SHP77 (cell line): ENCODE results near the gene PLIN3.
"Not testable (repeated sequence)": the region's sequence is repeated elsewhere in the genome, so short reads cannot be mapped to it uniquely, and the experiment has no call there.

Experiments
- DNase-seq, 2 experiments: peaks; one replicate each; lab custom pipeline; 2025; lab: John Stamatoyannopoulos, UW

Gene PLIN3, protein sequence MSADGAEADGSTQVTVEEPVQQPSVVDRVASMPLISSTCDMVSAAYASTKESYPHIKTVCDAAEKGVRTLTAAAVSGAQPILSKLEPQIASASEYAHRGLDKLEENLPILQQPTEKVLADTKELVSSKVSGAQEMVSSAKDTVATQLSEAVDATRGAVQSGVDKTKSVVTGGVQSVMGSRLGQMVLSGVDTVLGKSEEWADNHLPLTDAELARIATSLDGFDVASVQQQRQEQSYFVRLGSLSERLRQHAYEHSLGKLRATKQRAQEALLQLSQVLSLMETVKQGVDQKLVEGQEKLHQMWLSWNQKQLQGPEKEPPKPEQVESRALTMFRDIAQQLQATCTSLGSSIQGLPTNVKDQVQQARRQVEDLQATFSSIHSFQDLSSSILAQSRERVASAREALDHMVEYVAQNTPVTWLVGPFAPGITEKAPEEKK

DNA sequence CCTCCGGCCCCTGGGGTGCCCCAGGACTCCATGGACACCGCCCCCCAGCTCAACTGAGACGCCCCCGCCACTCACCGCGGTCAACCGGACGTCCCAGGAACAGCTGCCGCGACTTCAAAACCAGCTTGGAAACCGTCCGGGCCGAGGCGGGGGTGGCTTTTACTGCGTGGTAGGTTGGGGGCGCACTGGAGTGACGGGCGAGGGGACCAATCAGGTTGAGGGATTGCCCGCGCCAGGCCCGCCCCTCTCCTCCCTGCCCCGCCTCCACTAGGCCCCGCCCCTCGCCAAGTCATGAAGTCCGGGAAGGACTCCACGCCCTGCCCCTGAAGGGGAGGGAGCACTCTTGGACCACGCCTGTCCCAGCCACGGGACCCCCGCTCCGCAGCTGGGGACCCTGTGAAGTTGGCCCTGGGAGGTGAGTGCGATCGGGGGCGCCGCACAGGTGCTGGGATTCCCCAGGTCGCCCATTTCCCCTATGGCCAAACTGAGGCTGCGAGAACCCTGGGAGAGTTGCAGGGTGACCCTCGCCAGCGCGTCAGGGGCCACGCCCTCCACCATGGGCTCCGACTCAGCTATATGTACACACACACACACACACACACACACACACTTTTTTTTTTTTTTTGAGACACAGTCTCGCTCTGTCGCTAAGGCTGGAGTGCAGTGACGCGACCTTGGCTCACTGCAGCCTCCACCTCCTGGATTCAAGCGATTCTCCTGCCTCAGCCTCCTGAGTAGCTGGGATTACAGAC lies at the start of gene PLIN3:
PLIN3 (minus strand) TSS at position 134 of the 752 bp plus-strand sequence. CDS start 6,273 bp downstream, outside the sequence.
- DNase-seq, result peak; percentile 14 to 65

DNA sequence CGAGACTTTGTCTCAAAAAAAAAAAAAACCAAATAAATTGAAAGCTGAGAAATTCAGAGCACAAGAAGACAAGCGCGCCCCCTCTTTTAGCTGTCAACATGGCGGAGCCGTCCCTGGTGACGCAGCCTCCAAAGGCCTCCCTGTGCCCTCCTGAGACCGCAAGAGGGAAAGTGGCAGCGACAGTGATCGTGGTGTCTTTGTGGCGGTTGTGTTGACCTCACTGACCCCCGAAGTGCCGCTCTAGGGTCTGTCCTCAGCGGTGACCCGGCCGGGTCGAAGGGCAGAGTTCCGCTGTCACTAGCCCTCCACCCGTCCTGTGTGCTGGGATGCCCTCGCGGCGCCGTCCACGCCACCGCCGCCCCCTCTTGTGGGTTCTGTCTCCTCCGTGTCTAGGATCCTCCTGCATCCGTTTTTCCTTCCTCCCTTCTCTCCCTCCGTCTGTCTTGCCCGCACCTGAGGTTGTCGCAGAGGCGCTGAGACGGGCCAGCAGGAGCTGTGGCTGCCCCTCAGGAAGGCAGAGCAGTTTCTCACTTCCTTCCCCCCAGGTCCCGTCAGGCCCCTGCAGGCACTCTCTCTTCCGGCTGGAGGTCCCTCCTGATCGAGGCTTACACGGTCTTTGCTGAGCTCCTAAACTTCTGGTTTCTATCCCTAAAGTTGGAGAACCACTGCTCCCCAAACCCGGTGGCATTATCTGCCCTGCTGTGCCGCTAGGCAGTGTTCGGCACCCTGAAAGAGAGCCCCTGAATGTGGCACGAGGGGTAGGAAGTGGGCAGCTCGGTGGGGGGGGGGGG lies 49.0 kb upstream of the PLIN3 start:
- no peak for DNase-seq

DNA sequence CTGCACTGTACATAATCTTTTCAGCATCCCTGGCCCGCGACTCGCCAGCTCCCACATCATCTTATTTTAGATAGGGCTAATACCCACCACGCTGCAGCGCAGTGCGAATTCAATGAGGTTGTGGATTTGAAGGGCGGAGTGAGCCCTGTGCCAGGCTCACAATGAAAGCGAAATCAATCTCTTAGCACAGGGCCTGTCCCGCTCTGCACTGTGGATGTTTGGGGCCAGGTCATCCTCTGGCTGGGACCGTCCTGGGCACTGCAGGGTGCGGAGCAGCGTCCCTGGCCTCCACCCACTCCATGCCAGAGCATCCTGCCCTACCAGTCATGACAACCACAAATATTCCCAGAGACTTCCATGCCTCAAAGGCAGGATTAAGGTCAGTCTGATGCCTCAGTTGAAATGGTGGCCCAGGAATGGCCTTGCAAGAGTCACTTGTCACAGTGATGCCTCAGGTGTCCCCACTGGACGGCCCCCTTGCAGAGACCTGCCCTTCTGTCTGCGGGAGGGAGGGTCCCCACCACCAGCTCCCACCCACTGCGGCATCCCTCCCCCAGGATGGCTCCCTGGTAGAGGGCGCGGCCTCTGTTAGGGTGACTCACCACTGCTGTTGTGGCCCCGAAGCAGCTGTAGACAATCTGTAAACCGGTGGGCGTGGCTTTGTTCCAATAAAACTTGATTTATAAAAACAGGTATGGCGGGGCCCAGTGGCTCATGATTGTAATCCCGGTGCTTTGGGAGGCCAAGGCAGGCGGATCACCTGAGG lies 47.5 kb upstream of the PLIN3 start:
- DNase-seq, result no peak

DNA sequence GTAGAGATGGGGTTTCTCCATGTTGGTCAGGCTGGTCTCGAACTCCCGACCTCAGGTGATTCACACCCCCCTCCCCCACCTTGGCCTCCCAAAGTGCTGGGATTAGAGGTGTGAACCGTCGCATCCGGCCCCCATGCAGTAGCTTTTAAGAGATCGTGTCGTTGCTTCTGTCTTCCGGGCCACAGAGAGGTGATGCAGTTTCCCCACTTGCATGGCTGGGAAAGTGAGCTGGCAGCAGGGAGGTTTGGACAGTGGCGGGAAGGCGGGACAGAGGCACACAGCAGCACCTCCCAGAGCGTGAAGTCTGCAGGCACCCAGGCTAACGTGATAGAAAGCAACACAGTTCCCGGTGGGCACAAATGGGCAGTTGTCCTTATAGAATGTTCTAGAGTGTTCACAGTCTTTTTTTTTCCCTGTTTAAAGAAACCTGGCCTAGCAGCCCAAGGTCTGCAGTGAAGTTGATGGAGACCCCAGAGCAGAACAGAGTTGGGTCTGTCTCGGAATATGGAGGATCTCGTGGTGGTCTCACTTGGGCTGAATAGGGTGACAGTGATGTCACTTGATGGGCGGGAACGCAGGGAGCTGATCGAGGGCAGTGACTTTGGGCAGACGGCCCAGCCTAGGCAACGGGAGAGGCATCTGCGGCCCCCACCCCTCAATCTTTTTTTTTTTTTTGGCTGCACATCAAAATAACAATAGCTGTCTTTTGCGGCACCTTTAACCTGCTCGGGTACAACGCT lies 46.7 kb upstream of the PLIN3 start:
- no peak for DNase-seq

DNA sequence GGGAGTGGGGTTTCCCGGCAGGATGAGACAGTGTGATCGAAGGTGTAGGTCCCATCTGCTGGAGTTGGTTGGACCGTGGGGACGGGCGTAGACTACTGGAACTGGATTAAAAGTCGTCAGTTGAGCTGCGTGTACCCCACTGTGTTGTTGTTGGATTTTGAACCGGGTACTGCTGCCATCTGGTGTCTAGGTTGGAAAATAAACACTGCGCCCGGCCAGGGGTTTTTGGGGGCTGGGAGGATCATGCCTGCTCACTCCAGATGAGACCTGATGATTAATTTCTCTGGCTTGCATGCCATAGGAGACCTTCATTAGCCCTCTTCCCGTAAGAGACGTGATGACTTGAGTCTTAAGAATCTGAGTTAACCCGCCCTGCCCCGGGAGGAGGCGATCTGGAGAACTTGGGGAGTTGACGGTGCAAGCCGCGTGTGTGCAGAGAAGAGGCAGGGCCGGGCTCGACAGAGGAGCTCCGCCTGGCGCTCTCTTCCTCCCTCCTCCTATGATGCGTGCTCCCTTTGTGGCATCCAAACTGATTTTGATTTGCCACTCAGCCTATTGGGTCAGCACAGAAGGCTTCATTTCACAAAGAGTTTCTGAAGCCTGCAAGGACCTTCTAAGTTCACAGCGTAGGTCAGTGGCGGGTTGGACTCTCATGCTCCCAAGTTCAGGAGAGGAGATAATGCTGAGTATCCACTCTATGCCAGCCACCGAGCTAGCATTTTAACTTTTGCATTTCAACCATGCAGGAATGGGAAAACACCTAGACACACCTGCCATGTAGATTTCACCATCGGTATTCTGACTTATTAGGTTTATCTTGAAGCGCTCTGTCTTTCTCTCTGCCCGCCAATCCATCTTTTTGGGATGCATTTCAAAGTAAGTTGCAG lies 44.6 kb upstream of the PLIN3 start:
- no peak for DNase-seq

DNA sequence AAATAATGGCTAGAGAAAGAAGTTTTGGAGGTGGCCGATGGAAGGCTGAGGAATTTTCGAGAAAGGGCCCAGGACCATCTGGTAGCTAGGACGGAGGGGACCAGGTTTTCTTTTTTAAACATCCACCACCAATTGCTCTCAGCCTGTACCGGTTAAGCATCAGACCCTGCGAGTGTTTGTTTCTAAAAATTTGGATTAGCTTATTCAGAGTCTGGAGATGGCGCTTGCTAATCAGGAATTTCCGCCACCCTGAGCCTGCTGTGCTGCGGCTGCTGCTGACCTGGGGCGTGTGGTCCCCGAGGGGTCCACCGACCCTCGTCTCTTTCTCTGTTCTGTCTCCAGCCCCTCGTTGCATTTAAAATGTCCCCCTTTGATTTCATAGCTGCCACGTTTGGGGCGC lies 43.8 kb upstream of the PLIN3 start:
- no peak for DNase-seq

DNA sequence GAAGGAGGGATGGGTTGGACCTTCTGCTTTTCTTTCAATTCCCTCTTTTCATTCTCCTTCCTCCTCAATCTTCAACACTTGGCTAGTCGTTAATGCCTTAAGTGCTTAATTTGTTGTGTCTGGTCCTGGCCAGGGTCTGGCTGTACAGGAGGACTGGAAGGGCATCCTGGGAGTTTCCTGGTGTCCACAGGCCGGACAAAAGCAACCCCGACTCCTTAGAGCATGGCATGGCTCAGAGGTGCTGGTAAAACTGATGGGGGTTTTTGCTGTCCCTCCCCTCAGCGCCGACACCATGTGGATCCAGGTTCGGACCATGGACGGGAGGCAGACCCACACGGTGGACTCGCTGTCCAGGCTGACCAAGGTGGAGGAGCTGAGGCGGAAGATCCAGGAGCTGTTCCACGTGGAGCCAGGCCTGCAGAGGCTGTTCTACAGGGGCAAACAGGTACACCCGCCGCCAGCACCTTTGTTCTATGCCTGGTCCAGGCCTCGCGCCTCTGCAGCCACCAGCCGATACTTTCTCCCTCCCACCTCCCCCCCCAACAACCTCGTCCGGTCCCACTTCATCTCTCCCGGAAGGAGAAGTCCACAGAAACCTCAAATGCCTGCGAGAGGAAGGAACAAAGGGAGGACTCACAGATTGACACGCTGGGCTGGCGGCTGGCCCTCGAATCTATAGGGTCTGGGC lies 43.3 kb upstream of the PLIN3 start:
- no peak for DNase-seq

DNA sequence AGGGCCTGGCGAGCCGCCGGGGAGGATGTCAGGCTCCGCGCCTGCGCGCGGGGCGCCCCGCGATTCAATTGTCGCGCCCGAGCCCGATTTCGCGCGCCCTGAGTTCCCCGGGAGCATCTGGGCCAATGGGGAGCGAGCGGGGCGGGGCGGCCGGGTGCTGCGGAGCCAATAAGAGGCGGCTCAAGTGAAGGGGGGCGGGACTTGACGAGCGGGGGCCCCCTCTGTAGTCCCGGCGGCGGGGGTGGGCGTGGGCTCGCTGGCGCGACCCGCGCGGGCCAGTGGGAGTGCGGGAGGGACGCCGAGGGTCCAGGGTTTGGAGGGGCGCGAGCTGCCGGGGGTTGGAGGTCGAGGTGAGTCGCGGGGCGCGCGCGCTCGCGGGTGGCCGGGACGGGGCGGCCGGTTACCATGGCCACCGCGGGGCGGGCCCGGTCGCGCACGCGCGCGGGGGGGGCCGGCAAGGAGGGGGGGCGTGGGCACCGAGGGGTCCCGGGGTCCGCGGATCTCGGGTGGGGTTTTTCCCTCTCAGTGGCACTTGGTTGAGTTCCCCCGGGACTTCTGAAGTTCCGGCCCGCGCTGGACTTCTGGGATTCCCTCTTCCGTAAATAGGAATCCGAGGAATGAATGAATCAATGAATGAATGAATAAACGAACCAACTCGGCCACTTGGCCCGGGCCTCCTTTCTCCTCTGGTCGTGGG lies 42.6 kb upstream of the PLIN3 start:
- DNase-seq, result peak; percentile 85 to 94

DNA sequence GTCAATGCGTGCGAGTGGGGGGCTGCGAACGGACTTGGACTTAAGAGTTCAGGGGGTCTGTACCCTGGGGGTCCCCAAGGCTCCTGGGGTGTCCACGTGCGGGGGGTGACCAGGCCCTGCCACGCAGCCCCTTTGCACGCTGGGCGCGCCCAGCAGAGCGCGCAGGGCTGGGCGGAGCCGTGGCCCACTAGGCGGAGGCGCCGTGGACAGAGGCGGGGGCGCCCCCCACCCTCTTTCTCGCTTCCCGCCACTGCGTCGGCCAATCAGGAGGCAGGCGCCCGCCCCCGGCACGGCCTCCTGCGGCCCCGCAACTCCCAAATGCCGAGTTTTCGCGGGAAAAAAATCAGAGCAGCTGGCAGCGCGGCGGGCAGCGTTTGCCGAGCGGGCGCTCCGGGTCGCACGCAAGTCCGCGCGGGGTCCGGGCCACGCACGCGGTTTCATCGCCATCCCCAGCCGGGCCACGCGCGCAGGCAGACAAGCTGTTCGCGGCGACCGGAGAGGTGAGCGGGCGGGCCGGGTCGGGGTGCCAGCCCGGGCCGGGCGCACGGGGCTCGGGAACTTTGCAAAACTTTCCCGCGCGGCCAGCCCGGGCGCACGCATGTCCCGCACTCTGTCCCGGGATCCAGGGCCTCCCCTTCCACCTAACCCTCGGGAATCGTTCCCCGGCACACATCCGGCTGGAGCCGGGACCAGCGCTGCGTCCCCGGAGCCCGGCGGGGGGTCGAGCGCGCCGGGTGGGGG lies 41.9 kb upstream of the PLIN3 start, which contains the start of gene UHRF1:
UHRF1 (plus strand) TSS at position 346 of the 741 bp plus-strand sequence. CDS start 1,385 bp downstream, outside the sequence.
- DNase-seq, result peak; percentile 31 to 43

DNA sequence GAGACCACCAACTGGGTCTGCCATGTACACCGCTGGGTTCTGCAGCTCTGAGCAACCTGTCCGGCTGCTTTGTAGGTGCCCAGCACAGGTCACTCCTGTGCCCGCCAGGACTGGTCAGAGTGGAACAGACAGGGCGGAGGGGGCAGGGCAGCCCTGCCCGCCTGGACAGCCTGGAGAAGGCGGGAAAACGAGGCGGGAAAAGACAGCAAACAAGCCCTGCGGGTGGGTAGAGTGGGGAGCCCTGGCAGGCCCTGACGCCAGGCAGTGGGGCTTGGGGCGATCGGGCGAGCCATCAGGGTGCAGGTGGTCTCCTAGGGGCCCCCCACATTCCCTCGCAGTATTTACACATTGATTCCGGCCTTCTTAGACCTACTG lies 41.3 kb upstream of the PLIN3 start:
- no peak for DNase-seq

DNA sequence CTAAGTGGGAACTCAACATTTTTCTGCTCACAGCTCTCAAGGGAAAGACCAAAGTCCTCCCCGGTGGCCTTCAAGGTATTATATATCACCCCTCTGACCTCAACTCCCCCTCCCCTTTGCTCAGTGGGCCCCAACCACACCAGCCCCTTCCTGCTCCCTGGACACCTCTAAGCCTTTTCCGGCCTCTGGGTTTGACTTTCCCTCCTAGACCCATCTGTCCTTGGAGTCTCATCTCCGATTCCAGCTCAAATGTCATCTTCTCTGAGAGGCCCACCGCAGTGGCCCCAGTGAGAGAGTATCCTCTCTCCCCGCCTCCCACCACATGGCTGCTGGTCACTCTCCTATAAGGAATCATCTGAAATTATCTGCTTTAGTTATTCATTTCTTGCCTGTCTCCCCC lies 40.9 kb upstream of the PLIN3 start:
- DNase-seq, result no peak

DNA sequence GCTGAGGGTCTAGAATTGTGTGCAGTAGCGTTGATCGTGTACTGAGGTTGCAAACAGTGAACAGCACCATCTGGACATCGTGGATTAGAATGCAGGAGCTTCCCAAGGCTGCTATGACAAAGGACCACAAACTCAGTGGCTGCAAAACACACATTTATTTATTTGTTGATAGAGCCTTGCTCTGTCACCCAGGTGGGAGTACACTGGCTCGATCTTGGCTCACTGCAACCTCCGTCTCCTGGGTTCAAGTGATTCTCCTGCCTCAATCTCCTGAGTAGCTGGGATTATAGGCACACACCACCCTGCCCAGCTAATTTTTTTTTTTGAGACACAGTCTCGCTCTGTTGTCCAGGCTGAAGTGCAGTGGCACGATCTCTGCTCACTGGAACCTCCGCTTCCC lies 39.5 kb upstream of the PLIN3 start:
- DNase-seq, result no peak

DNA sequence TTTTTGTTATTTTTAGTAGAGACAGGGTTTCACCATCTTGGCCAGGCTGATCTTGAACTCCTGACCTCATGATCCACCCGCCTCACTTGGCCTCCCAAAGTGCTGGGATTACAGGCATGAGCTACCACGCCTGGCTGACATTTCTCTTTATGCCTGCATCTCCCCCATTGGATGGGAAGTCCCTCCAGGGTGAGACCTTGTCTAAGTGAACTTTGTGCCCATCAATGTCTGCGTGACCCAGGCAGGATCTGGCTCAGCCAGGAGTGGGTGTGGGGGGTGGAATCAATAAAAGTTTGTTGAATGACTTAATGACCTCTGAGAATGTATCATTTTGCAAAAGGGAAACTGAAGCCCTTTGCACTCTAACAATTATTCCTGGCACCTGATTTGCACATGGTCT lies 37.0 kb upstream of the PLIN3 start:
- no peak for DNase-seq

DNA sequence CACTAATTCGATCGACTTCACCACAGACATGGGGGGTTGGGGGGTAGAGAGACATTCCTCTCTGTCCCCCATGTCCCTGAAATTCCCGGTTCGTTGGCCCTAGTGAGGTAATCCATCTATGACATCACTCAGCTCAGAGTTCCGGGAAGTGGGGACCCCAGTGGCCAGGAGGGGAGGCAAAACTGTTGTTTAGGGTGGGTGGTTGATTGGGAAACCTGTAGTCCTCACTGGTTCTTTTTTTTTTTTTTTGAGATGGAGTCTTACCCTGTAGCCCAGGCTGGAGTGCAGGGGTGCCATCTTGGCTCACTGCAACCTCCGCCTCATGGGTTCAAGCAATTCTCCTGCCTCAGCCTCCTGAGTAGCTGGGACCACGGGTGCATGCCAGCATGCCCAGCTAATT lies 35.3 kb upstream of the PLIN3 start, which contains the start of gene ARRDC5:
ARRDC5 (minus strand) TSS at position 101 of the 400 bp plus-strand sequence; CDS start at position 30, 71 bp downstream.
- DNase-seq, result no peak

DNA sequence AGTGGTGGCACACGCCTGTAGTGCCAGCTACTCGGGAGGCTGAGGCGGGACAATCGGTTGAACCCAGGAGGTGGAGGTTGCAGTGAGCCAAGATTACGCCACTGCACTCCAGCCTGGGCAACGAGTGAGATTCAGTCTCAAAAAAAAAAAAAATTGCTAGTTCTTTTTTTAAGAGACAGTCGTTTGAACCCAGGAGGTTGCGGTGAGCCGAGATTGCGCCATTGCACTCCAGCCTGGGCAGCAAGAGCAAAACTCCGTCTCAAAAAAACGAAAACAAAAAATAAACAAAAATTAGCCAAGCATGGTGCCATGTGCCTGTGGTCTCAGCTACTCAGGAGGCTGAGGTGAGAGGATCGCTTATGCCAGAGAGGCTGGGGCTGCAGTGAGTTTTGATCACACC lies 33.4 kb upstream of the PLIN3 start:
- not testable (repeated sequence) for DNase-seq

DNA sequence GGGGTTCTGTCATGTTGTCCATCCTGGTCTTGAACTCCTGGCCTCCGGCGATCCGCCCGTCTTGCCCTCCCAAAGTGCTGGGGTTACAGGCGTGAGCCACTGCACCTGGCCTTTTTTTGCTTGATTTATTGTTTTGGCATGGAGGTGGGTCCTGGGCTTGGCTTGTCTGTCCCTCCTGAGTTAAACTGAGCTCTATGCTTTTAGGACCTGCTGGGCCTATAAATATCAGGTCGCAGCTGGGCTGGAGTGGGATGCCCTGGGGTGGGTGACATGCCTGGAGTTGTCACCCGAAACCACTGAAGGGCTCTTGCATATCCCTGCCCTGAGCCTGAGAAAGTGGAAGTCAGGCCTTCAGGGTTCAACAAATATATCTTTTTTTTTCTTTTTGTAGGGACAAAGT lies 29.7 kb upstream of the PLIN3 start:
- no peak for DNase-seq

DNA sequence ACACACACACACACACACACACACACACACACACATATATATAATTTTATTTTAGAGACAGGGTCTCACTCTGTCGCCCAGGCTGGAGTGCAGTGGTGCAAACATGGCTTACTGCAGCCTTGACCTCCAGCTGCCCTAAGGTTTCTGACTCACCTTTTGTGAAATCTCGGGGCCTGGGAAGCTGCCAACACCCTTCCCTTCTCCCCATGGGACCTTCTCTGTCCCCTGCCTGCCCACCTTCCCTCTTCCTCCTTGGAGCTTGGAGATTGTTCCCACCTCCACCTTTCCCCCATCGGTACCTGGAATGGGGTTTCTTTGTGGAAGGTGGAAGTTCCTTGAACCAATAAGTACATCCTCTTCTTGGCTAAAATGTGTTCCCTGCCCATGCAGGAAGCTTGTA lies 28.9 kb upstream of the PLIN3 start:
- no peak for DNase-seq

DNA sequence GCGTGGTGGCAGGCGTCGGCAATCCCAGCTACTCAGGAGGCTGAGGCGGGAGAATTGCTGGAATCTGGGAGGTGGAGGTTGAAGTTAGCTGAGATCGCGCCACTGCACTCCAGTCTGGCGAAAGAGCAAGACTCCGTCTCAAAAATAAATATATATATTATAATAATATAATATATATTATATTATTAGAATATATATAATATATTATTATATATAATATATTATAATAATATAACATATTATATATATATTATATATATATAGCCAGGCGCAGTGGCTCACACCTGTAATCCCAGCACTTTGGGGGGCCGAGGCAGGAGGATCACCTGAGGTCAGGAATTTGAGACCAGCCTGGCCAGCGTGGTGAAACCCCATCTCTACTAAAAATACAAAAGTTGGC lies 25.5 kb upstream of the PLIN3 start:
- DNase-seq, result not testable (repeated sequence)
